MCF 10A (cell line): ENCODE measurements around the gene SLC46A1. TPM values are rescaled to one million over a fixed set of nuclear protein-coding genes. Genes with fewer than 3 reads are reported as not detected.

Experiments
- BruUV-seq: library from RNA; stranded (reverse); fragments of 400-500 nt; replicated peaks from 2 replicates; lab custom pipeline; 2021; lab: Mats Ljungman, UMichigan
- CTCF ChIA-PET: fragments of 300-600 bp; sonication (Branson Sonifier 250); formaldehyde crosslinking; extraction: SDS; loops from one replicate; lab custom pipeline; 2021; ENCODE audit warnings: antibody characterized with exemption, inconsistent platforms; lab: Yijun Ruan, JAX
- POLR2A ChIA-PET: fragments of 300-600, 350-650 bp; sonication (Branson Sonifier 250); formaldehyde crosslinking; extraction: SDS; loops from one replicate; lab custom pipeline; 2020; ENCODE audit warnings: antibody characterized with exemption, inconsistent platforms; lab: Yijun Ruan, JAX
- DNase-seq: peaks from one replicate; pipeline ENCODE4 v3.0.0-alpha.2; 2018; ENCODE audit not compliant: unreplicated experiment
- H3K27ac Mint-ChIP-seq: one replicate; pipeline ENCODE4 v1.8.0; 2022; ENCODE audit warnings: mild to moderate bottlenecking, low read depth, mixed read lengths; ENCODE audit not compliant: unreplicated experiment
- H3K27me3 Mint-ChIP-seq: one replicate; pipeline ENCODE4 v1.8.0; 2022; ENCODE audit warnings: mixed read lengths; ENCODE audit not compliant: insufficient read depth, unreplicated experiment
- H3K36me3 Mint-ChIP-seq: one replicate; pipeline ENCODE4 v1.8.0; 2022; ENCODE audit warnings: mild to moderate bottlenecking, moderate library complexity, mixed read lengths; ENCODE audit not compliant: insufficient read depth, unreplicated experiment
- H3K4me1 Mint-ChIP-seq: one replicate; pipeline ENCODE4 v1.8.0; 2022; ENCODE audit warnings: mixed read lengths; ENCODE audit not compliant: insufficient read depth, unreplicated experiment
- H3K4me3 Mint-ChIP-seq: one replicate; pipeline ENCODE4 v1.8.0; 2022; ENCODE audit warnings: mild to moderate bottlenecking, moderate library complexity, mixed read lengths; ENCODE audit not compliant: unreplicated experiment
- H3K9me3 Mint-ChIP-seq: one replicate; pipeline ENCODE4 v1.8.0; 2022; ENCODE audit warnings: mixed read lengths; ENCODE audit not compliant: unreplicated experiment
- CTCF ChIP-seq: fragments of 200-600 bp; IDR thresholded peaks from one replicate; pipeline ENCODE4 v1.8.0; 2022; ENCODE audit warnings: antibody characterized with exemption, mild to moderate bottlenecking; ENCODE audit not compliant: unreplicated experiment
- intact Hi-C: fragments of 100-400 bp; cut with micrococcal nuclease; formaldehyde crosslinking; loops from 2 replicates; pipeline ENCODE4 v1.14.1; 2022
- microRNA-seq: library from miRNA; unstranded; fragments of <30 nt; microRNA quantifications from one replicate; pipeline ENCODE4 v1.2.0, GENCODE V29; 2022
- total RNA-seq: library from RNA; stranded (reverse); gene quantifications from 2 replicates; pipeline ENCODE4 v1.2.3, GENCODE V29; 2022

SLC46A1 gene
- total RNA-seq, 1 experiment from 2014 or later, result 18.4 TPM

- POLR2A ChIA-PET, result interaction anchor here (1.4 to 5.8 kb wide), 10 partner anchors 8 to 147 kb away, joined by 4 to 85 read pairs (median 10); partner anchors contain the start of genes IFT20, POLDIP2, TMEM97 and TNFAIP1
- no peaks in the 10 kb centered on the region for H3K9me3 Mint-ChIP-seq
- peaks cover 12% of the 10 kb centered on the region for H3K4me1 Mint-ChIP-seq
- peaks cover 87% of the 10 kb centered on the region for H3K36me3 Mint-ChIP-seq
- H3K27ac Mint-ChIP-seq, result peak overlapping the region; percentile 59
- H3K4me3 Mint-ChIP-seq, result no peak overlapping the region
- no TSS peak for BruUV-seq
- no peaks in the 10 kb centered on the region for H3K27me3 Mint-ChIP-seq
- DNase-seq, result no peak
- CTCF ChIA-PET, result interaction anchor here (0.5 to 4.4 kb wide), 8 partner anchors 8 to 112 kb away, joined by 3 to 23 read pairs (median 4); partner anchors contain the start of genes IFT20, POLDIP2 and TNFAIP1
- intact Hi-C loops, result no loop called here
- no peak for TF ChIP-seq CTCF
Measured at GRCh38 chr17:28345419-28346198, 60.4 kb downstream of the SLC46A1 start.

Small RNA genes within 50 kb of the gene (microRNA-seq; reads per million reads assigned to microRNA genes)
- 1.6 reads per million, percentile 10 among the genes with 10 or more reads in this experiment for gene MIR4723

Other genes with a start within 250 kb of the SLC46A1 start
- gene TMEM97, start 87.0 kb downstream of the SLC46A1 start, total RNA-seq, result 8.6 and 12.1 TPM in 2 replicates
- gene IFT20, start 70.7 kb downstream of the SLC46A1 start, total RNA-seq, result 29.3 and 38.3 TPM in 2 replicates
- 61.7 and 65.0 TPM in 2 replicates for gene TNFAIP1, start 70.5 kb downstream of the SLC46A1 start, total RNA-seq
- gene POLDIP2, start 48.7 kb downstream of the SLC46A1 start, total RNA-seq, result 84.0 and 105 TPM in 2 replicates
- not detected in 2 replicates for gene SEBOX, start 41.0 kb downstream of the SLC46A1 start, total RNA-seq
- not detected in 2 replicates for gene VTN, start 35.9 kb downstream of the SLC46A1 start, total RNA-seq
- 0.63 and 1.0 TPM in 2 replicates for gene SARM1, start 34.5 kb downstream of the SLC46A1 start, total RNA-seq
- not detected in 2 replicates for gene SLC13A2, start 67.4 kb upstream of the SLC46A1 start, total RNA-seq
- gene FOXN1, start 100.1 kb upstream of the SLC46A1 start, total RNA-seq, result not detected in 2 replicates
- gene UNC119, start 146.4 kb upstream of the SLC46A1 start, total RNA-seq, result 12.5 and 13.7 TPM in 2 replicates
- gene PIGS, start 165.3 kb upstream of the SLC46A1 start, total RNA-seq, result 50.5 and 56.1 TPM in 2 replicates
- 2.4 and 6.0 TPM in 2 replicates for gene ALDOC, start 170.7 kb upstream of the SLC46A1 start, total RNA-seq
- gene SPAG5, start 192.8 kb upstream of the SLC46A1 start, total RNA-seq, result 31.5 and 38.1 TPM in 2 replicates
- 19.9 and 24.1 TPM in 2 replicates for gene RSKR, start 208.0 kb upstream of the SLC46A1 start, total RNA-seq
- 119 and 126 TPM in 2 replicates for gene BLTP2, start 238.9 kb upstream of the SLC46A1 start, total RNA-seq